ENCODE results near the gene CACNB4.
"Not testable (repeated sequence)": the region's sequence is repeated elsewhere in the genome, so short reads cannot be mapped to it uniquely, and the experiment has no call there.

CACNB4 gene

DNA sequence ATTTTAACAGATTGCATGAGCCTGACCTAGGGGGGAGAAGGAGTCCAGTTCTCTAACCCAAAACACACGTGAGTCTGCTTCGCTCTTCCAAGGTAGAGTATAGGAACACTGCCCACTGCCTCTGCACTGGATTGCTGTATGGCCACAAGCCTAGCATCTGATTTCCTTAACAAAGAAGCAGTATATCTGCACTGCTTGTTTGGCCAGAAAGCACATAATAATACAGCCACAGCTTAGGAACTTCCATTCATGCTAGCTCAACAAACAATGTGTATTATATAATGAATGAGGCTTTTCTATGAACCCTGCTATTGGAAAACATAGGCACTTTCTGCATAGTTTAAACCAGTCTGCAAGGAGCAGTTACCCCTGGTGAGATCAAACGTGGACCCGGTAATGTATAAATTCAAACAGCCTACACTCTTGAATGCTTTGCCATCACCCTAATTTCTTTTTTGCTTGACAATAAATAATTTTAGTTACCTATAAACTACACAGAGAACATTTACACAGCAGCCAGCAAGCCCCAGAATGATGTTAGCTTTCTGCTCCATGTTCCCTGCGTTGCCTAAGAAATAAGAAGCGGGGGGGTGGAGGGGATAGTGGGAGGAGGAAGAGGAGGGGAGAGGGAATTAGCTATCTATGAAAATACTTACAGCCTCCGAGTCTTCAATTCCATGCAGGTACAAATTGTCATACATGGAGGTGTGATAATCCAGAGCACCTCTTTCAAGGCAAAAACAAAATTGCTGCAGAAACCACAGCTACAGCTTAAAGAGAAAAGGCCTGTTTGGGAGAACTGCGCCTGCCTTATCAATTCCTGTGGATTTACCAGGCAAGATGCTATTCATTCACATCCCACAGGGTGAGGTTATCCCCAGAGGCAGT lies 125.6 kb downstream of the CACNB4 start:
- no peak for FAIRE-seq

DNA sequence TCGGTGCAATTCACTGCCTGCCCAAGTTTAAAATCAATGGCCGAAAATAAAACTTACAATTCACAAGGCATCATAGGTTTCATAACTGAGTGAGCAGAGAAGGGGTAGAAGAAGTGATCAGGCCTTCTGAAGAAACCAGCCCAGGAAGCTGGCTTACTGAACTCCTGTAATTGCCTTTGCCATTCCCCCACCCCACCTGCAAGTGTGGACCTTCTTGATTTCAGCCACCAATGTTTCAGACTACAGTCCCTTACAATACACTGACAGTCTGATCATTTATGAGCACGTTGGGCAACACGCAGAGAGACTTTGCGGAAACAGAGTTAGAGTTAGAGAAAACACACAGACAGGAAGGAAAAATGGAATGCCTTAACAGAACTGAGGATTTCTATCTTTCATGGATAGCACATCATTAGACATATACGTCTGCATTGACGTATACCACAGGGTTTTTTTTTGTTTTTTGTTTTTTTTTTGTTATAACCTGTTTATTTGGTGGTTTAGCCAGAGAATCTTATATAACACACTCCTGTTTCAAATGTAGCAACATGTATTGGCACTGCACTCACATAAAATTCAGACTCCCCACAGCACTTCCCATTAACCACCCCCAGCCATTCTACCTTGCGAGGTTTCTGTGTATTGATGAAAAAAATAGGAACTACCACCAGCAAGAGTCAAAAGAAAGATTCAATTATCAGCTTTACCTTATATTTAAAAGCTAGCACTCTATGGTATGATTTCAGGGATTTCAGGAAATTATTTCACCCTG lies 126.4 kb downstream of the CACNB4 start:
- no peak for FAIRE-seq

GRCh38 chr2:151971301-151972051 lies 127.4 kb downstream of the CACNB4 start:
- FAIRE-seq: no peak

GRCh38 chr2:151968770-151969470 lies 129.9 kb downstream of the CACNB4 start:
- FAIRE-seq: no peak

DNA sequence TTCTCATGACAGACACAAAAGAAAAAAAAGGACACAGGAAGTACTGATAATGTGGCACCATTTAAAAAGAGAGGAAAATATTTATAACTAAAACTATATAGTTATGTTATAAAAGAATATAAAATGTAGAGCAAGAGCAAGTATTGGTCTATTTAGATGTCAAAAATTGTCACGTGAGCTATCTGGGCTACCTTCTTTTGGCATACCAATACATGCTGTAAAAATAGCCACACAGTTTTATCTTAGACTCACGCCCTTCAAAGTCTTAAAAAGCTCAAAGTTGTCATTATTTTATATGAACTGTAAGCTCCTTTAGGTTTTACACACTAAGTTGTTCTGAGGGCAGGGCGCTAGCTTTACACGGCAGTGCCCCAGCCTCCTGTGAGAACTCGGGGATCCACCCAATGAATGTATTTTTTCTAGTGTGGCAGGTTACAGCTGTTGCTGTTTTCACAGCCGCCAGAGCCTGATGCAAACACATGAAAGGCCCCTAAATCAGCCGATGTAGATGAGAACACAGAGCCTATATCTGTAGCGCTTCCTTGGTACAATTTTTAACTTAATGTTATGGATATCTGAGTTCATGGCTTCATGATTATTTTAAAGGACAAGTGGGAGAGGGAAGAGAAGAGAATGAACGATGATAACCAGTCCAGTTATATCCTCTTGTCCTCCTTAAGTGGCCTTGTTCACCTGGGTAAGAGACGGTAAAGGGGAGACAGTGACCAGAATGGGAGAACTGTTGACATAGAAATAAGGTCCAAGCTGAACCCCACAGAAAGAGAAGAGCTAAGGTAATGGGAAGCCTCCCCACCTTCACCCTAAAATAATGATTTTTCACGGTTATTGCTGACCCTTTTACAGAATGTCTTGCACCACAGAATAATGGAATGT lies 130.8 kb downstream of the CACNB4 start:
- FAIRE-seq: no peak

GRCh38 chr2:151965884-151966283 lies 133.0 kb downstream of the CACNB4 start:
- no peak for FAIRE-seq

GRCh38 chr2:151961558-151961957 lies 137.3 kb downstream of the CACNB4 start:
- no peak for FAIRE-seq

GRCh38 chr2:151959238-151959637 lies 139.6 kb downstream of the CACNB4 start:
- FAIRE-seq: no peak

- no peak for FAIRE-seq
Measured at GRCh38 chr2:151953467-151953866, 145.4 kb downstream of the CACNB4 start.

- FAIRE-seq: no peak
Measured at GRCh38 chr2:151952691-151953456, 146.0 kb downstream of the CACNB4 start.

GRCh38 chr2:151947813-151948165 lies 151.1 kb downstream of the CACNB4 start:
- FAIRE-seq: no peak

DNA sequence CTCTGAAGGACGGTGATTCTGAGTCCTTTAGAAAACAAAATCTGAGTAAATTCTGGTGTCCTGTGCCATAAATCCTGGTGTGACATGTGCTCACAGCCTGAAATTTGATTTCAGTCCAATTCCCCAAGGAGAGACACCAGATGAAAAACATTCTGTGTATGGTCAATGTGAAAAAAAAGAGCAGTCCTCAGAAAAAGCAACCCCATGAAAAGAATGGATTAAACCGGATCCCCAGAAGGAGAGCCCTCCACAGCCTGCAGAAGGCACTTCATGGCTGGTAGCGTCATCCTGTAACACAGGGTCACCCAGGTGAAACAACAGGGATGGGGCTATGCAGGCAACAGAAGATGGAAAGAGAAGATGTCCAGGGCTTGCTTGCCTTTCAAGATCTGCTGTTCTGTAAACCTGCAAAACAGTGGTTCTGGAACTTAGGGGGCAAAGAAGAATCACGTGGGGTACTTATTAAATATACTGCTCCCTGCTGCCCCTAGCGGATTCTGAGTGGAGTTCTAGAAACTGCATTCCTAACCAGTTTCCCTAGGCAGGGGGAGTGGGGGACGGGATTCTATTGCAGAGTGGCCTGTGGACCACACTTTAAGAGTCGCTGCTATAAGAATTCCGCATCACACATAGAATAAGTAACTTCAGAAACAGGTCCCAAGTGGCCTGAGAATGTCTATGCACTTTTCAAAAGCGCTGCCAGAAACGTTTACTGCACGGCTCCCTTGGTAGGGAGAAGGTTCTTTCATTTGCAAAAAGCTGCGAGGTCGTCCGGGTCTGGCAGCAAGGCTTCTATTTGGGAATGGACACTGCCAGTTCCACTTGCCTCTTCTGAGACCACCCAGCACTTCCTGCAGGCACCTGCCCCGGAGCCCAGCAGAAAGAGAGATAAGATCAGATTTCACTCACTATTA lies 151.7 kb downstream of the CACNB4 start:
- no peak for FAIRE-seq

GRCh38 chr2:151946250-151946884 lies 152.5 kb downstream of the CACNB4 start:
- no peak for FAIRE-seq

DNA sequence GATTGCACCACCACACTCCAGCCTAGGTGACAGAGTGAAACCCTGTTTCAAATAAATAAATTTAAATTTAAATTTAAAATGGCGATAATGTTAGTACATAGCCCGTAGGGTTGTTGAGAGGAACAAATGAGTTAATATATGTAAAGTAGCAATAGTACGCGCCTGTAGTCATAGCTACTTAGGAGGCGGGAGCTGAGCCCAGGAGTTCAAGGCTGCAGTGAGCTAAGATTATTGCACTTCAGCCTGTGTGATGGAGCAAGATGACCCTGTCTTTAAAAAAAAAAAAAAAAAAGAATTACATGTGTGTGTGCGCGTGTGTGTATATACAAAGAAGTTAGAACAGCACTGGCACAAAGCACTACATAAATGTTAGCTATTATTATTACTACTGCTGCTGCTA lies 153.2 kb downstream of the CACNB4 start:
- no peak for FAIRE-seq

DNA sequence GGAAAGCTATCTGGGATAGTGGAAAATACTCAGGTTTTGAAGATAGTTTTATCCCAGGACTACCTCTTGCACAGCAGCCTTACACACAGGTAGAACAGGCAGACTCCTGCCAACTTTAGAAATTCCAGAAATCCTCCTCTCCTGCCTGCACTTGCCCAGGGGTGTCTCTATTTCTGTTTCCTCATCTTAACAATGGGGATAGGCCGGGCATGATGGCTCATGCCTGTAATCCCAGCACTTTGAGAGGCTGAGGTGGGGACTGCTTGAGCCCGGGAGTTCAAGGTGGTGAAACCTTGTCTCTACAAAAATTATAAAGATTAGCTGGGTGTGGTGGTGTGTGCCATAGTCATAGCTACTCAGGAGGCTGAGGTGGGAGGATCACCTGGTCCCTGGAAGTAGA lies 153.7 kb downstream of the CACNB4 start:
- no peak for FAIRE-seq

- FAIRE-seq: no peak
Measured at GRCh38 chr2:151943461-151943860, 155.4 kb downstream of the CACNB4 start.

DNA sequence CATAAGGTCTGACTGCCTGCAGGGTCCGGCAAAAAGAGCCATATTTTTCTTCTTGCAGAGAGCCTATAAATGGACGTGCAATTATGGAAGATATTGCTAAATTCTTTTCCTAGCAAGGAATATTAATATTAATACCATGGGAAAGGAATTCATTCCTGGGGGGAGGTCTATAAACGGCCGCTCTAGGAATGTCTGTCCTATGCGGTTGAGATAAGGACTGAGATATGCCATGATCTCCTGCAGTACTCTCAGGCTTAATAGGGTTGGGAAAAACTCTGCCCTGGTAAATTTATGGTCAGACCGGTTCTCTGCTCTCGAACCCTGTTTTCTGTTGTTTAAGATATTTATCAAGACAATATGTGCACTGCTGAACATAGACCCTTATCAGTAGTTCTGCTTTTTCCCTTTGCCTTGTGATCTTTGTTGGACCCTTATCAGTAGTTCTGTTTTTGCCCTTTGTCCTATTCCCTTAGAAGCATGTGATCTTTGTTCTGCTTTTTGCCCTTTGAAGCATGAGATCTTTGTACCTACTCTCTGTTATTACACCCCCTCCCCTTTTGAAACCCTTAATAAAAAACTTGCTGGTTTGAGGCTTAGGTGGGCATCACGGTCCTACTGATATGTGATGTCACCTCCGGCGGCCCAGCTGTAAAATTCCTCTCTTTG lies 156.2 kb downstream of the CACNB4 start:
- not testable (repeated sequence) for FAIRE-seq

- no peak for FAIRE-seq
Measured at GRCh38 chr2:151937966-151938365, 160.9 kb downstream of the CACNB4 start.

GRCh38 chr2:151936626-151937025 lies 162.2 kb downstream of the CACNB4 start:
- no peak for FAIRE-seq
